ENCODE measurements around the gene NRG3. TPM values are rescaled to one million over a fixed set of nuclear protein-coding genes. Genes with fewer than 3 reads are reported as not detected.

The NRG3 gene
- total and polyA plus RNA-seq, 2 of the 8 experiments (the other 6 are each of a cell fraction or from before 2014, with no cell fraction given), result 4.2 to 5.0 TPM

DNA sequence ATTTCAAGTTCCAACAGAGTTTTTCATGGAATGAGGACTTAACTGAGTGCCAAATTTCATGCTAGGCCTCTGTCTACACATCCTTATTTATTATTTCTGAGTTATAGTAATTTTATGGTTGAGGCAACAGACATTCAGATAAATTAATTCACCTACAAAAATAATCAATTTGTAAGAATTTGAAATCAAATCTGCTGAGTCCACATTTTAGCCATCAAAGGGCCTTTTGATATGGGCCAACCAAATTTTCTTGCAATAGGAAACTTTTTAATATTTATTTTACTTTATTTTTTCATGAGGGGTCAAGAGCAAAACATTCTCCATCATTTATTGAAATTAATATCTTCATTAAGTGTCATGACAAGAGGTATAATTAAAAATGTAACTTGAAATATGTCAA lies 875.5 kb downstream of the NRG3 start:
- no peaks in the 10 kb centered on the region for H3K9me3 ChIP-seq (ENCODE audit: insufficient read depth in 2 of 2, low read depth in 1 of 2, low read length in 1 of 2)
- DNase-seq (ENCODE audit: low read depth in 1 of 2, low spot score in 2 of 2) (no peak), FAIRE-seq (no peak)
- H3K4ac ChIP-seq (replicated peaks; ENCODE audit: insufficient read length, low read depth, low read length), result no peak overlapping the region
- H2BK5ac ChIP-seq (ENCODE audit: low read depth, low read length), result no peak overlapping the region
- no peak overlapping the region for H3K18ac ChIP-seq (ENCODE audit: extremely low read depth, low read length)
- TF ChIP-seq, protein P1, sequence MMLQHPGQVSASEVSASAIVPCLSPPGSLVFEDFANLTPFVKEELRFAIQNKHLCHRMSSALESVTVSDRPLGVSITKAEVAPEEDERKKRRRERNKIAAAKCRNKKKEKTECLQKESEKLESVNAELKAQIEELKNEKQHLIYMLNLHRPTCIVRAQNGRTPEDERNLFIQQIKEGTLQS (IDR thresholded peaks at IDR 0.05; ENCODE audit: insufficient read depth, low read depth, low read length), result no peak
- TF ChIP-seq EZH2 (IDR thresholded peaks at IDR 0.05; ENCODE audit: low read depth, low read length, severe bottlenecking) (no peak), POU5F1 (IDR thresholded peaks at IDR 0.05; ENCODE audit: low read depth, low read length) (no peak), JUN (IDR thresholded peaks at IDR 0.05; ENCODE audit: low read depth, low read length) (no peak), SIN3A (conservative IDR thresholded peaks at IDR 0.05 in 1 of 2, IDR thresholded peaks at IDR 0.05 in 1 of 2; ENCODE audit: low read depth in 1 of 2, low read length in 2 of 2) (no peak), CHD2 (IDR thresholded peaks at IDR 0.05; ENCODE audit: low read length) (no peak), KDM4A (IDR thresholded peaks at IDR 0.05; ENCODE audit: low read depth, low read length, severe bottlenecking) (no peak)
- H3K9ac ChIP-seq (replicated peaks in 1 of 4; ENCODE audit: extremely low read depth in 1 of 4, low read depth in 3 of 4, low read length in 3 of 4), result no peak overlapping the region
- no peaks in the 10 kb centered on the region for H3K4me1 ChIP-seq (replicated peaks in 1 of 4; ENCODE audit: control insufficient read depth in 3 of 4, insufficient read depth in 4 of 4, low read length in 3 of 4)
- H4K91ac ChIP-seq (replicated peaks; ENCODE audit: insufficient read length, low read length), result no peak overlapping the region
- no peak overlapping the region for H2BK20ac ChIP-seq (ENCODE audit: low read length)
- no peaks in the 10 kb centered on the region for H3K27me3 ChIP-seq (replicated peaks in 1 of 4; ENCODE audit: control insufficient read depth in 3 of 4, extremely low read depth in 1 of 4, insufficient read depth in 3 of 4, low read length in 3 of 4)
- H3K23ac ChIP-seq (ENCODE audit: insufficient read length), result no peak overlapping the region
- H2BK120ac ChIP-seq (replicated peaks; ENCODE audit: low read depth, low read length), result no peak overlapping the region
- H2AFZ ChIP-seq (ENCODE audit: low read length), result no peak overlapping the region
- no peak overlapping the region for H4K5ac ChIP-seq (ENCODE audit: insufficient read length, low read depth, low read length)
- no peak overlapping the region for H2AK5ac ChIP-seq (ENCODE audit: low read depth, low read length)
- no peak overlapping the region for H3K4me2 ChIP-seq (ENCODE audit: insufficient read depth in 1 of 2, low read depth in 2 of 2, low read length in 2 of 2)
- H3K79me2 ChIP-seq (ENCODE audit: control insufficient read depth in 1 of 2, insufficient read depth in 2 of 2, low read length in 2 of 2), result no peaks in the 10 kb centered on the region
- H3K27ac ChIP-seq (ENCODE audit: low read depth, low read length), result no peak overlapping the region
- H3K56ac ChIP-seq (replicated peaks; ENCODE audit: insufficient read length, low read depth, low read length), result no peak overlapping the region
- H4K20me1 ChIP-seq (replicated peaks in 1 of 2; ENCODE audit: control insufficient read depth in 1 of 2, insufficient read depth in 2 of 2, low read length in 2 of 2), result no peaks in the 10 kb centered on the region
- no peaks in the 10 kb centered on the region for H3K79me1 ChIP-seq (ENCODE audit: low read depth, low read length)
- ChIA-PET POLR2A (ENCODE audit: partially characterized antibody) (no interaction called here), CTCF (ENCODE audit: partially characterized antibody) (interaction anchor here (1.1 kb wide), 1 partner anchor 27 kb away, joined by 3 read pairs; no protein-coding TSS in a partner anchor)
- no peak overlapping the region for H3K14ac ChIP-seq (ENCODE audit: insufficient read length)
- H2BK12ac ChIP-seq (ENCODE audit: low read depth, low read length), result no peak overlapping the region
- no peak overlapping the region for H4K8ac ChIP-seq (ENCODE audit: extremely low read depth, insufficient read depth, low read length)
- no peaks in the 10 kb centered on the region; a peak in 1 of 8 replicates for H3K36me3 ChIP-seq (ENCODE audit: control insufficient read depth in 2 of 4, insufficient read depth in 4 of 4, low read length in 3 of 4)
- H3K4me3 ChIP-seq (ENCODE audit: extremely low read depth in 1 of 4, insufficient read depth in 2 of 4, low read depth in 3 of 4, low read length in 4 of 4), result no peak overlapping the region
- H2BK15ac ChIP-seq (ENCODE audit: low read length), result no peak overlapping the region
- no peaks in the 10 kb centered on the region for H3K23me2 ChIP-seq (ENCODE audit: low read depth, low read length)
